DND-41 (cell line): ENCODE results near the gene FBLN1.

Source experiments
- EZH2 ChIP-seq: IDR thresholded peaks from 3 replicates; pipeline ENCODE4 v1.6.1; 2012; ENCODE audit warnings: borderline replicate concordance, low read depth, mild to moderate bottlenecking, moderate library complexity, low read length, inconsistent platforms; ENCODE audit not compliant: severe bottlenecking
- TF ChIP-seq, protein P1 (sequence below): IDR thresholded peaks from 2 replicates; pipeline ENCODE4 v1.5.1; 2012; ENCODE audit warnings: borderline replicate concordance, low read length, moderate library complexity, mild to moderate bottlenecking; ENCODE audit not compliant: poor library complexity, severe bottlenecking; ENCODE audit errors: extremely low read depth

DNA sequence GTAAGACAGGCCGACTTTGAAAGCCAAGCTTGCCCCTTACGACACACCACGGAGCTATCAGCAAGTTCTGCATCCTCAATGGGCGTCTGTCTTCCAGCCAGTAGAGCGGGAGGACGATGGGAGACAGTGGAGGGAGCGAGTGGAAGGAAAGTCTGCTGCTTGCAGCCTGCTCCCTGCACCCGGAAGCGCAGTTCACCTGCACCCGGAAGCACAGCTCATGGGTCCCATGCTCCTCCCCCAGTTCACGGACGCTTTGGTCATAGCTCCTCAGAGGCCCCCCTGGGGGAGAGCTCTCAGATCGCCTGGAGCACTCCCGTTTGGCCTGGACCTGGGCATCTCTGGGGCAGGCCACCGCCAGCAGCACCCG is 51.3 kb downstream of the FBLN1 start:
- TF ChIP-seq, protein P1, sequence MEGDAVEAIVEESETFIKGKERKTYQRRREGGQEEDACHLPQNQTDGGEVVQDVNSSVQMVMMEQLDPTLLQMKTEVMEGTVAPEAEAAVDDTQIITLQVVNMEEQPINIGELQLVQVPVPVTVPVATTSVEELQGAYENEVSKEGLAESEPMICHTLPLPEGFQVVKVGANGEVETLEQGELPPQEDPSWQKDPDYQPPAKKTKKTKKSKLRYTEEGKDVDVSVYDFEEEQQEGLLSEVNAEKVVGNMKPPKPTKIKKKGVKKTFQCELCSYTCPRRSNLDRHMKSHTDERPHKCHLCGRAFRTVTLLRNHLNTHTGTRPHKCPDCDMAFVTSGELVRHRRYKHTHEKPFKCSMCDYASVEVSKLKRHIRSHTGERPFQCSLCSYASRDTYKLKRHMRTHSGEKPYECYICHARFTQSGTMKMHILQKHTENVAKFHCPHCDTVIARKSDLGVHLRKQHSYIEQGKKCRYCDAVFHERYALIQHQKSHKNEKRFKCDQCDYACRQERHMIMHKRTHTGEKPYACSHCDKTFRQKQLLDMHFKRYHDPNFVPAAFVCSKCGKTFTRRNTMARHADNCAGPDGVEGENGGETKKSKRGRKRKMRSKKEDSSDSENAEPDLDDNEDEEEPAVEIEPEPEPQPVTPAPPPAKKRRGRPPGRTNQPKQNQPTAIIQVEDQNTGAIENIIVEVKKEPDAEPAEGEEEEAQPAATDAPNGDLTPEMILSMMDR: no peak
- TF ChIP-seq EZH2: no peak
